NB4 (cell line): Measurements from ENCODE around the gene ELMOD1.

Source experiments
- CTCF ChIP-seq: IDR thresholded peaks from one replicate; pipeline ENCODE4 v1.5.1; 2012; ENCODE audit warnings: low read depth, low read length
- POLR2A ChIP-seq: IDR thresholded peaks from 2 replicates; pipeline ENCODE4 v1.6.1; 2011; ENCODE audit warnings: mild to moderate bottlenecking; ENCODE audit not compliant: insufficient read length; ENCODE audit errors: extremely low read depth

- TF ChIP-seq CTCF: peak; percentile 46
- no peak for TF ChIP-seq POLR2A
Observed at GRCh38 chr11:107689317-107690202, 98.6 kb downstream of the ELMOD1 start.
